Parathyroid adenoma (tissue), 2 donors: ENCODE measurements around the gene SLC6A19.

Experiments used
- H2AFZ ChIP-seq: fragments of 300-600 bp; sonication (generic); one replicate; pipeline ENCODE4 v1.7.0; 2017; ENCODE audit warnings: antibody characterized with exemption, mild to moderate bottlenecking
- H3K27ac ChIP-seq: fragments of 300-600 bp; sonication (generic); one replicate; pipeline ENCODE4 v1.7.0; 2017
- H3K27me3 ChIP-seq: fragments of 300-600 bp; sonication (generic); one replicate; pipeline ENCODE4 v1.7.0; 2017; ENCODE audit warnings: low read length; ENCODE audit not compliant: control insufficient read depth, insufficient read depth
- H3K36me3 ChIP-seq: fragments of 300-600 bp; sonication (generic); one replicate; pipeline ENCODE4 v1.7.0; 2017; ENCODE audit warnings: low read length; ENCODE audit not compliant: control insufficient read depth, insufficient read depth
- H3K4me1 ChIP-seq: fragments of 300-600 bp; sonication (generic); one replicate; pipeline ENCODE4 v1.7.0; 2017; ENCODE audit warnings: control low read depth
- H3K4me2 ChIP-seq: fragments of 300-600 bp; sonication (generic); one replicate; pipeline ENCODE4 v1.7.0; 2017; ENCODE audit warnings: low read length
- H3K4me3 ChIP-seq: fragments of 300-600 bp; sonication (generic); one replicate; pipeline ENCODE4 v1.7.0; 2017; ENCODE audit warnings: low read depth, low read length
- H3K79me2 ChIP-seq: fragments of 300-600 bp; sonication (generic); one replicate; pipeline ENCODE4 v1.7.0; 2017; ENCODE audit warnings: control low read depth
- H3K9ac ChIP-seq: fragments of 300-600 bp; sonication (generic); one replicate; pipeline ENCODE4 v1.7.0; 2017; ENCODE audit warnings: mild to moderate bottlenecking
- H3K9me3 ChIP-seq: fragments of 300-600 bp; sonication (generic); one replicate; pipeline ENCODE4 v1.7.0; 2017; ENCODE audit warnings: low read length; ENCODE audit not compliant: control insufficient read depth
- CTCF ChIP-seq: fragments of 300-600 bp; sonication (generic); IDR thresholded peaks from one replicate; pipeline ENCODE4 v1.7.0; 2017; ENCODE audit warnings: antibody characterized with exemption, mild to moderate bottlenecking
- donor health status: primary hyperparathyroidism.

The SLC6A19 gene

GRCh38 chr5:1211701-1212100, 10.3 kb downstream of the SLC6A19 start:
- Histone ChIP-seq H3K4me1 (no peaks in the 10 kb centered on the region), H3K27me3 (no peaks in the 10 kb centered on the region), H3K36me3 (no peaks in the 10 kb centered on the region), H3K9me3 (no peaks in the 10 kb centered on the region), H2AFZ (no peak overlapping the region), H3K4me3 (no peak overlapping the region), H3K27ac (no peak overlapping the region), H3K4me2 (no peak overlapping the region), H3K9ac (no peak overlapping the region), H3K79me2 (no peaks in the 10 kb centered on the region)
- no peak for TF ChIP-seq CTCF

GRCh38 chr5:1212271-1212670, 10.9 kb downstream of the SLC6A19 start:
- Histone ChIP-seq H3K27ac (no peak overlapping the region), H3K4me2 (no peak overlapping the region), H3K27me3 (no peaks in the 10 kb centered on the region), H3K36me3 (no peaks in the 10 kb centered on the region), H3K9me3 (no peaks in the 10 kb centered on the region), H3K4me1 (no peaks in the 10 kb centered on the region), H2AFZ (no peak overlapping the region), H3K9ac (no peak overlapping the region), H3K79me2 (no peaks in the 10 kb centered on the region), H3K4me3 (no peak overlapping the region)
- TF ChIP-seq CTCF: no peak

DNA sequence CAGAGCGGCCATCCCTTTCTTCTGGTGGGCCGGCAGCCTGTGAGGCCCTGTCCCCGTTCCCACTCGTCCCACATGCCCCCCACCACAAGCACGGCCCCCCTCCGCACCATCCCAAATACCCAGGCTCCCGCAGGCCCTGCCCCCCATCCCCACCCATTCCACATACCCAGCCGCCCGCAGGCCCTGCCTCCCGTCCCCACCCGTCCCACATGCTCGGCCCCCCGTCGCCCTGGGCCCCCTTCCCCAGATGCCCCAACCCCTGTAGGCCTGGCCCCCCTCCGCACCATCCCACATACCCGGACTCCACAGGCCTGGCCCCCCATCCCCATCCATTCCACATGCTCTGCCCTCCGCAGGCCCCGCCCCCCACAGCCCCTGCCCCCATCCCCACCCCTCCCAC, 11.5 kb downstream of the SLC6A19 start:
- H3K4me1 ChIP-seq: no peaks in the 10 kb centered on the region
- H3K27me3 ChIP-seq: no peaks in the 10 kb centered on the region
- no peak for TF ChIP-seq CTCF
- no peak overlapping the region for H3K4me2 ChIP-seq
- no peaks in the 10 kb centered on the region for H3K36me3 ChIP-seq
- H3K9me3 ChIP-seq: no peaks in the 10 kb centered on the region
- no peak overlapping the region for H3K27ac ChIP-seq
- no peak overlapping the region for H2AFZ ChIP-seq
- no peak overlapping the region for H3K4me3 ChIP-seq
- H3K79me2 ChIP-seq: no peaks in the 10 kb centered on the region
- no peak overlapping the region for H3K9ac ChIP-seq

GRCh38 chr5:1213508-1214162, 12.2 kb downstream of the SLC6A19 start:
- no peaks in the 10 kb centered on the region for H3K36me3 ChIP-seq
- no peaks in the 10 kb centered on the region for H3K4me1 ChIP-seq
- H3K9ac ChIP-seq: no peak overlapping the region
- H3K9me3 ChIP-seq: no peaks in the 10 kb centered on the region
- TF ChIP-seq CTCF: no peak
- no peak overlapping the region for H3K27ac ChIP-seq
- no peak overlapping the region for H2AFZ ChIP-seq
- no peak overlapping the region for H3K4me3 ChIP-seq
- H3K4me2 ChIP-seq: no peak overlapping the region
- H3K27me3 ChIP-seq: no peaks in the 10 kb centered on the region
- H3K79me2 ChIP-seq: no peaks in the 10 kb centered on the region

GRCh38 chr5:1214163-1214935, 13.0 kb downstream of the SLC6A19 start:
- H3K4me2 ChIP-seq: no peak overlapping the region
- H3K4me3 ChIP-seq: no peak overlapping the region
- TF ChIP-seq CTCF: no peak
- no peaks in the 10 kb centered on the region for H3K79me2 ChIP-seq
- no peaks in the 10 kb centered on the region for H3K4me1 ChIP-seq
- H3K27me3 ChIP-seq: no peaks in the 10 kb centered on the region
- H3K36me3 ChIP-seq: no peaks in the 10 kb centered on the region
- H3K9ac ChIP-seq: no peak overlapping the region
- H3K27ac ChIP-seq: no peak overlapping the region
- H2AFZ ChIP-seq: no peak overlapping the region
- H3K9me3 ChIP-seq: no peaks in the 10 kb centered on the region
